WERI-Rb-1 (cell line): ENCODE results near the gene MINPP1.

Source experiments
- DNase-seq: peaks from one replicate; pipeline ENCODE4 v3.0.0-alpha.2; 2020
- H3K27ac ChIP-seq: fragments of 250-450 bp; sonication (Bioruptor Pico); 2 replicates; pipeline ENCODE4 v1.5.1; 2020; ENCODE audit warnings: mild to moderate bottlenecking, moderate library complexity
- H3K27me3 ChIP-seq: fragments of 250-450 bp; sonication (Bioruptor Pico); 2 replicates; pipeline ENCODE4 v1.5.1; 2021; ENCODE audit warnings: mild to moderate bottlenecking, low read depth, moderate library complexity; ENCODE audit not compliant: insufficient read depth, severe bottlenecking
- H3K36me3 ChIP-seq: fragments of 250-450 bp; sonication (Bioruptor Pico); 2 replicates; pipeline ENCODE4 v1.5.1; 2020; ENCODE audit warnings: mild to moderate bottlenecking, moderate library complexity
- H3K4me3 ChIP-seq: 2 replicates; pipeline ENCODE4 v1.5.1; 2011; ENCODE audit warnings: low read depth, mild to moderate bottlenecking, control low read depth, low read length
- H3K9me3 ChIP-seq: fragments of 250-450 bp; sonication (Bioruptor Pico); 2 replicates; pipeline ENCODE4 v1.5.1; 2021; ENCODE audit warnings: mild to moderate bottlenecking, moderate library complexity; ENCODE audit not compliant: severe bottlenecking
- TF ChIP-seq, protein P1 (sequence below): IDR thresholded peaks from 2 replicates; pipeline ENCODE4 v1.5.1; 2011; ENCODE audit warnings: low read depth, mild to moderate bottlenecking, control low read depth, inconsistent platforms, low read length

Gene MINPP1

GRCh38 chr10:87523731-87524130 is 19.0 kb downstream of the MINPP1 start:
- H3K36me3 ChIP-seq = peaks cover 18% of the 10 kb centered on the region
- no peak overlapping the region for H3K4me3 ChIP-seq
- peaks cover 8% of the 10 kb centered on the region for H3K9me3 ChIP-seq
- DNase-seq = no peak
- no peaks in the 10 kb centered on the region for H3K27me3 ChIP-seq
- TF ChIP-seq, protein P1, sequence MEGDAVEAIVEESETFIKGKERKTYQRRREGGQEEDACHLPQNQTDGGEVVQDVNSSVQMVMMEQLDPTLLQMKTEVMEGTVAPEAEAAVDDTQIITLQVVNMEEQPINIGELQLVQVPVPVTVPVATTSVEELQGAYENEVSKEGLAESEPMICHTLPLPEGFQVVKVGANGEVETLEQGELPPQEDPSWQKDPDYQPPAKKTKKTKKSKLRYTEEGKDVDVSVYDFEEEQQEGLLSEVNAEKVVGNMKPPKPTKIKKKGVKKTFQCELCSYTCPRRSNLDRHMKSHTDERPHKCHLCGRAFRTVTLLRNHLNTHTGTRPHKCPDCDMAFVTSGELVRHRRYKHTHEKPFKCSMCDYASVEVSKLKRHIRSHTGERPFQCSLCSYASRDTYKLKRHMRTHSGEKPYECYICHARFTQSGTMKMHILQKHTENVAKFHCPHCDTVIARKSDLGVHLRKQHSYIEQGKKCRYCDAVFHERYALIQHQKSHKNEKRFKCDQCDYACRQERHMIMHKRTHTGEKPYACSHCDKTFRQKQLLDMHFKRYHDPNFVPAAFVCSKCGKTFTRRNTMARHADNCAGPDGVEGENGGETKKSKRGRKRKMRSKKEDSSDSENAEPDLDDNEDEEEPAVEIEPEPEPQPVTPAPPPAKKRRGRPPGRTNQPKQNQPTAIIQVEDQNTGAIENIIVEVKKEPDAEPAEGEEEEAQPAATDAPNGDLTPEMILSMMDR = no peak
- no peak overlapping the region for H3K27ac ChIP-seq

- Histone ChIP-seq H3K27me3 (no peaks in the 10 kb centered on the region), H3K27ac (no peak overlapping the region), H3K4me3 (no peak overlapping the region), H3K9me3 (peaks cover 8% of the 10 kb centered on the region), H3K36me3 (peaks cover 18% of the 10 kb centered on the region)
- TF ChIP-seq, protein P1 = no peak
- DNase-seq = no peak
These were observed 19.6 kb downstream of the MINPP1 start for GRCh38 chr10:87524296-87524695.

DNA sequence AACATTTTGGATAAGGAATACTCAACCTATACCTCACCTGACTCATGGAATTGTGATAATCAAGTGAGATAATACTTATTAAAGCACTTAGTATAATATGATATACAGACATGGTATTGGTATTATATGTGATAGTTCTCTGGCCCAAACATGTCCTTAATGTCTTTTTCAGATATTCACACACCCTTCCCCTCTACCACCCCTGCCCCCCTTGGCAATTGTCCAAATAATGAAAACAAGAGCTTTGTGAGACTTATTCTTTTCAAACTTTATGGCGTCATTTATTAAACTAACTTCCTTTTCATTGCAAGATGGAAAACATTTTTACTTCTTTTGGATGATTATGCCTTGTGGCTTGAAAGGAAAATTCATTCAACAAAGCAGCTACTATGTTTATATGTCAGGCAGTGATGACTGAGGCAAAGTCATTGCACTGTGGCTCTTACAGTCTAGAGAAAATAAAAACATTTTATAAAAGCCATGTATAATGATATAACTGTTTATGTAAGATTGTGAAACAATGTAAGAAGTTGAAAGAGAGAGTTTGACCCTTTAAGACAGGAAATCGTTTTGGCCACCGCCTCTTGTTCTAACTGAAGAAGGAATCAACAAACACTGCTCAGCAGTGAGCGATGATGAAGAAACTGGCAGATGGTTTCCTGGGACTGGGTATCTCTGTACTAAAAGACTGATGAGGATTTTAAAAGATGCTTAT is 27.4 kb downstream of the MINPP1 start:
- no peak overlapping the region for H3K4me3 ChIP-seq
- TF ChIP-seq, protein P1 = no peak
- no peak for DNase-seq
- H3K27me3 ChIP-seq = no peaks in the 10 kb centered on the region
- peaks cover 15% of the 10 kb centered on the region for H3K36me3 ChIP-seq
- H3K9me3 ChIP-seq = no peaks in the 10 kb centered on the region
- H3K27ac ChIP-seq = no peak overlapping the region

GRCh38 chr10:87532696-87533095 is 28.0 kb downstream of the MINPP1 start:
- Histone ChIP-seq H3K27me3 (no peaks in the 10 kb centered on the region), H3K27ac (no peak overlapping the region)
- DNase-seq = no peak

DNA sequence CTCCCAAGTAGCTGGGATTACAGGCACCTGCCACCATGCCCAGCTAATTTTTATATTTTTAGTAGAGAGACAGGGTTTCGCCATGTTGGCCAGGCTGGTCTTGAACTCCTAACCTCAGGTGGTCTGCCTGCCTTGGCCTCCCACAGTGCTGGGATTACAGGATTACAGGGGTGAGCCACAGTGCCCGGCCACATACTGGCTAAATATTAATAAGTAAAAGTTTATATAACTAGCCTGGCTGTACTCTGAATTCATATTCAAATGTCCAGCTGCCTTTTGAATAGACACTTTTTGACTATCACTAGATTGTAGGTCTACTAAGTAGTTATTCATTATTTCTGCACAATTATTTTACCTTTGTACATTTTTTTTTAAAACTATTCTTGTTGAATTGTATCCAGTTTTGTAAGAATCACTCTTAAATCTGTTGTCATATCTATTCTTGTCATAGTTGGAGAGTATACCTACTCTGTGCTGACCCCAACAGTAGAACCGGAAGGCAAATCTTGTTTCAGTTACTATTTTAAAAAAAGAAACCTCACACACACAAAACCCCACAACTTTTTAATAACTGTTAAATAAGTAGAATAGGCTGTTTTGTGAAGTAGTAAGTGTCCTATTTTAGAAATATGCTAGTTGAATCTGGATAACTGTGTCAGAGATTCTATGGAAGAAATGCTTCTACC is 29.6 kb downstream of the MINPP1 start:
- no peaks in the 10 kb centered on the region for H3K9me3 ChIP-seq
- peaks cover 15% of the 10 kb centered on the region for H3K36me3 ChIP-seq
- no peak overlapping the region for H3K27ac ChIP-seq
- H3K4me3 ChIP-seq = no peak overlapping the region
- TF ChIP-seq, protein P1 = no peak
- DNase-seq = no peak
- H3K27me3 ChIP-seq = no peaks in the 10 kb centered on the region

More at GRCh38 chr10:87532696-87533095, 28.0 kb downstream of the MINPP1 start:
- TF ChIP-seq, protein P1 = no peak
- Histone ChIP-seq H3K36me3 (peaks cover 15% of the 10 kb centered on the region), H3K4me3 (no peak overlapping the region), H3K9me3 (no peaks in the 10 kb centered on the region)
